Activated T-helper 1 cell treated with anti-CD3 and anti-CD28 coated beads, Interleukin-12 subunit alpha, Interleukin-12 subunit beta, Interleukin-2, Interleukin-4 antibody, amounts not matched to agents 30 ng/mL and 10 ng/mL and 1 ng/mL, durations not matched to agents 14 hours and 24 hours and 36 hours (primary cell): ENCODE results near the gene KLHL6. TPM values are rescaled to one million over a fixed set of nuclear protein-coding genes. Genes with fewer than 3 reads are reported as not detected.
"Not testable (repeated sequence)": the region's sequence is repeated elsewhere in the genome, so short reads cannot be mapped to it uniquely, and the experiment has no call there.

ENCODE experiments used
- DNase-seq: peaks from one replicate; pipeline ENCODE4 v3.0.0; 2021; ENCODE audit warnings: low spot score
- H3K27ac Mint-ChIP-seq: one replicate; pipeline ENCODE4 v1.8.0; 2021; ENCODE audit warnings: mild to moderate bottlenecking, mixed read lengths
- H3K27me3 Mint-ChIP-seq: one replicate; pipeline ENCODE4 v1.8.0; 2022; ENCODE audit warnings: mild to moderate bottlenecking, moderate library complexity, mixed read lengths; ENCODE audit not compliant: insufficient read depth
- H3K36me3 Mint-ChIP-seq: one replicate; pipeline ENCODE4 v1.8.0; 2021; ENCODE audit warnings: low read depth, mixed read lengths
- H3K4me1 Mint-ChIP-seq: one replicate; pipeline ENCODE4 v1.8.0; 2021; ENCODE audit warnings: low read depth, mixed read lengths
- H3K4me3 Mint-ChIP-seq: one replicate; pipeline ENCODE4 v1.8.0; 2021; ENCODE audit warnings: mild to moderate bottlenecking, moderate library complexity, mixed read lengths
- H3K9me3 Mint-ChIP-seq: one replicate; pipeline ENCODE4 v1.8.0; 2021; ENCODE audit warnings: mixed read lengths
- intact Hi-C: fragments of 100-400 bp; cut with micrococcal nuclease; formaldehyde crosslinking; loops from one replicate; pipeline ENCODE4 v1.15.1; 2024
- total RNA-seq: library from RNA; stranded (reverse); gene quantifications from 2 replicates; pipeline ENCODE4 v1.2.3, GENCODE V29; 2022

The KLHL6 gene
- total RNA-seq, 1 donor from 2014 or later, result 40.6 TPM

DNA sequence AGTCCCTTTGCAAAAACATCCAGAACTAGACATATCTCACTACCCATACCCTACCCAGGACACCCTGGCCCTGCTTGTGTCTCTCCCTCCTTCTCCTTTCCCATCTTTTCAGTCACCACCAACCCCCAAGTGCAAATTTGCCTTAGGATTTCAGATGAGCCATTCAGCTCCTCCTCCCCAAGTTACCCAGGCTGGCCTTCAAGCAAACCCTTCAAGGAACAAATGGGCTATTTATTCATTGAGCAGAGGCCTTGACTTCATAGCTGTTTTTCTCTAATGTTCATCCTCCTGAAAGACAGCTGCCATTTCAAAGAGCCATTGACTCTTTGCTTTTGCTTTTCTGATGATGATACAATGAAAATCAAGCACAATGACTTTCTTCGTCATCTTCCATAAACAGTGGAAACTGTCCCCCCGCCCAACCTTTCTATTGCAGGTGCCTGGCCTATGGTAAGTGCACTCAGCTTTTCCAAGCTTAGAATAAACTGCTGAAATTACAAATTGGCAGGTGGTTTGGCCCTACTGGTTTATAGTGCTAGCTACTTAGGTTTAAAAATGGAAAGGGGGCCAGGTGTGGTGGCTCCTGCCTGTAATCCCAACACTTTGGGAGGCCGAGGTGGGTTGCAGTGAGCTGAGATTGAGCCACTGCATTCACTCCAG, 26.1 kb upstream of the KLHL6 start:
- H3K4me1 Mint-ChIP-seq, result peaks cover 21% of the 10 kb centered on the region
- H3K27me3 Mint-ChIP-seq, result peaks cover 5% of the 10 kb centered on the region
- no peak overlapping the region for H3K27ac Mint-ChIP-seq
- DNase-seq, result no peak
- intact Hi-C loops, result no loop called here
- H3K9me3 Mint-ChIP-seq, result no peaks in the 10 kb centered on the region
- no peak overlapping the region for H3K4me3 Mint-ChIP-seq
- peaks cover 2% of the 10 kb centered on the region for H3K36me3 Mint-ChIP-seq

DNA sequence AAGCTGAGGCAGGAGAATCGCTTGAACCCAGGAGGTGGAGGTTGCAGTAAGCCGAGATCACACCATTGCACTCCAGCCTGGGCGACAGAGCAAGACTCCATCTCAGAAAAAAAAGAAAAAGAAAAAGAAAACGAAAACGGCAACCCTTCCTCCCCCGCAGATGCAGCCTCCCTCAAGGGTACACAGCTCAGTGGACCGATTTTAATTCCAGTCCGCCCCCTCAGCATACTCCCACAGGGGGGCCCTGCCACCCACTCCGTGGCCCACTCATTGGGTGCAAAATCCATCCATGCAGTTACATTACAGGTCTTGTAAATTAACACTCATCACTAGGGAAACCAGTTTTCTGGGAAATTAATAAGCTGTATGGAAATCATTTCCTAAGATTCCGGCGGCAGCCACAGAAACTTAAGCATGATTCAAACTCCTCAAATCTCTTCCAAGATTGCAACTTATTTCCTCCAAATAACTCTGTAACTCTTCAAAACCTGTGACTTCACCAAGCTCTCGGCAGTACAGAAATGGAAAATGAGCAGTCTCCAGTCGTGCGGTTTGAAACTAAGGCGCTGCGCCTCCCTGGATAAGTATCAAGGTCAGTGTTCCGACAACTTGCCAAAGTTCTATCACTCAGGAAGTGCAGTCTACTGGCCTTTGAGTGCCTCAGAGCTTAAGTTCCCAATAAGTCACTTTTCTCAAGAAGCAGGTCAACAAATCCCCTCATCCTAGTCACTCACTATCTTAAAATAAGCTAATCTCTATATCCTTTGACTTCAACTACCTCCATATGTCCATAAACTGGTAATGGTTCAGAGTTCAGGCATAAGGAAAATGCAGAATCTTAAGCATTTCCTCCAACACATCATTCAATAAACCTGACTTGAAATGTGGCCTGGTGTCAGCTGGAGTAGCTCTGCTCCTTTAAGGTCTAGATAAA, 24.7 kb upstream of the KLHL6 start:
- Mint-ChIP-seq H3K4me1 (peaks cover 11% of the 10 kb centered on the region), H3K4me3 (no peak overlapping the region), H3K27ac (no peak overlapping the region), H3K36me3 (no peaks in the 10 kb centered on the region), H3K9me3 (no peaks in the 10 kb centered on the region), H3K27me3 (peaks cover 5% of the 10 kb centered on the region)
- intact Hi-C loops, result no loop called here
- no peak for DNase-seq

DNA sequence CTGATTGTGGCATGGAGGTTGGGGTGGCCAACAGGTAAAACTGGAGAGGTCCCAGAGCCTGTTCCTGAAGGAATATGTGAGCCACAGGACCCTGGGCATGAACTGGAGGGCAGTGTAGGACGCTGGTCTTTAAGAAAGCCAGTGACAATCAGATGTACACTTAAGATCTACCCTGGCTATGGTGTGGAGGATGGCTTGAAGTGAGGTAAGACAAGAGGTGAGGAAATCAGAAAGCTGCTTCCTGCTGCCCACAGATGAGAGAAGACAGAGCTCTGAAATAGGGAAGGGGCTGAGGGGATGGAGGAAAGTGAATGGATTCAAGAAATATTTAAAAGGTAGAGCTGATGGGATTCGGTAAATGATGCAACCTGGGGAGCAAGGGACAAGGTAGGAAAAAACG, 22.7 kb upstream of the KLHL6 start:
- Mint-ChIP-seq H3K27me3 (peaks cover 5% of the 10 kb centered on the region), H3K4me1 (peaks cover 7% of the 10 kb centered on the region), H3K27ac (no peak overlapping the region), H3K36me3 (no peaks in the 10 kb centered on the region), H3K4me3 (no peak overlapping the region), H3K9me3 (no peaks in the 10 kb centered on the region)
- no peak for DNase-seq
- intact Hi-C loops, result no loop called here

DNA sequence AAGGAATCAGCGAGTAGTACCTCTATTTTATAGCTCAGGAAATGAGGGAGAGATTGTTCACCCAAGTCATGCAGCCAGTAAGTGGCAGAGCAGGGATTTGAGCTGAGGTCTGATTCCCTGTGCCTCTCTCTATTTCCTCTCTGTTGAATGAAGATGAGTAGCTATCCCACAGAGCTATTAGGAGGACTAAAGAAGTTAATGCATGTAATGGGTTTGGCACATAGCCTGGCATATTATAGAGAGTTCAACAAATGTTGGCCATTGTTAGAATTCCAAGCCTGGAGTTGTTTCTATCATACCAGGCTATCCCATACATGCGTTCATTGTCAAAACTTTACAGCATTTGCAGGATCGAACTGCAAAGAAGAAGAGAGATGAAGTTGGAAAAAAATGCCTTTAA, 21.8 kb upstream of the KLHL6 start:
- Mint-ChIP-seq H3K27me3 (peaks cover 5% of the 10 kb centered on the region), H3K36me3 (no peaks in the 10 kb centered on the region), H3K4me1 (peaks cover 7% of the 10 kb centered on the region), H3K9me3 (no peaks in the 10 kb centered on the region), H3K27ac (no peak overlapping the region), H3K4me3 (no peak overlapping the region)
- intact Hi-C loops, result no loop called here
- DNase-seq, result no peak

DNA sequence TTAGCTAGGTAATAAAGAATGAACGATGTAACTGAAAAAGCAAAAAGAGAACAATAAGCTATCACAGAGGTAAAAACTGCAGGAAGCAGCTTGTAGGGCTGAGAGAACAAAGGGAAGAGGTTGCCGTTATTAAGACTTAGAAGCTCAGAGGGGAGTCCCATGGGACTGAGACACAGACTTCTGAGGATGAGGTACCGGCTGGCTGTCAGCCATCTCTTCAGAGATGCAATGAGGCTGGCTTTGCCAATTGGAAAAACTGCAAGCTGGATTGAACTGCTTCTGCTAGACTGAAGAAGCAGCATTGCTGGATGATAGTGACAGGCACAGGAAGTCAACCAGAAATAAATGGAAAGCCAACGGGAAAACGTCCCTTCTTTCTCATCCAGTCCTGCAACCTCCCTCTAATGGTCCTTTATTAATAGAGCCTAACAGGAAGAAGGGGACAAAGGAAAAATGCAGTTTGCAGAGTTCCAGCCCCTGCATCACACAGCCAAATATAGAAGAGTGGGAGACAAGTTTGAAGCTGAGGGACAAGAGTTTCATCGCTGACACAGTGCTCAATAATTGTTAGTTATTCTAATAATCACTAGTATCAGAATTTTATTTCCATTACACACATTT, 21.1 kb upstream of the KLHL6 start:
- H3K4me1 Mint-ChIP-seq, result peaks cover 7% of the 10 kb centered on the region
- no peak overlapping the region for H3K4me3 Mint-ChIP-seq
- peaks cover 5% of the 10 kb centered on the region for H3K27me3 Mint-ChIP-seq
- H3K36me3 Mint-ChIP-seq, result no peaks in the 10 kb centered on the region
- intact Hi-C loops, result no loop called here
- no peaks in the 10 kb centered on the region for H3K9me3 Mint-ChIP-seq
- no peak for DNase-seq
- no peak overlapping the region for H3K27ac Mint-ChIP-seq

DNA sequence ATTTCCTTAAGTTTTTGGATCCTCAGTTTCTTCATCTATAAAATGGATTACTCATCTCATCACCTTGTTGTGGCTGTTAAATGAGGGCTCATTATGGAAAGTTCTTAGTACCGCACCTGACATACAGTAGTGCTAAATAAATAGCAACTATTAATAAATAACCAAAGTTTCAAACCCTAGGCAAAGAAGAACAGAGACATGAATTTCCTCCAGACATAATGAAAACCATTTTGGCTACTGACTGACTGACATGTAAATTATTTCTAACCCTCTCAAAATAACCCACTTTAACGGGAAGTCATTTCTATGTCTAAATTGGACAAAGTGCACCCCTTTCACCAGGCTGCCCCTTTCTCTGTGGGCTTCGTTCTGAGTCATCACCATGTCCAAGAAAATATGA, 17.4 kb upstream of the KLHL6 start:
- no peaks in the 10 kb centered on the region for H3K36me3 Mint-ChIP-seq
- H3K27me3 Mint-ChIP-seq, result peaks cover 3% of the 10 kb centered on the region
- H3K9me3 Mint-ChIP-seq, result no peaks in the 10 kb centered on the region
- intact Hi-C loops, result no loop called here
- no peak for DNase-seq
- no peak overlapping the region for H3K27ac Mint-ChIP-seq
- H3K4me3 Mint-ChIP-seq, result no peak overlapping the region
- peaks cover under 1% of the 10 kb centered on the region for H3K4me1 Mint-ChIP-seq

DNA sequence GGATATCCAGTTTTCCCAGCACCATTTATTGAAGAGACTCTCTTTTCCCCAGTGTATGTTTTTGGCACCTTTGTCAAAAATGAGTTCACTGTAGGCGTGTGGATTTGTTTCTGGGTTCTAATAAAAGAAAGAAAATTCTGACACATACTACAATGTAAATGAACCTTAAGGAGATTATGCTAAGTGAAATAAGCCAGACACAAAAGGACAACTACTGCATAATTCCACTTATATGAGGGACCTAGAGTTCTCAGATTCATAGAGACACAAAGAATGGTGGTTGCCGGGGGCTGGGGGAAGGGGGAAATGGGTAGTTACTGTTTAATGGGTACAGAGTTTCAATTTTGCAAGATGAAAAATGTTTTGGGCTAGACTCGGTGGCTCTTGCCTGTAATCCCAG, 14.7 kb upstream of the KLHL6 start:
- DNase-seq, H3K27ac Mint-ChIP-seq, H3K27me3 Mint-ChIP-seq, H3K36me3 Mint-ChIP-seq, H3K4me3 Mint-ChIP-seq, H3K9me3 Mint-ChIP-seq, H3K4me1 Mint-ChIP-seq, intact Hi-C loops: not testable (repeated sequence)

DNA sequence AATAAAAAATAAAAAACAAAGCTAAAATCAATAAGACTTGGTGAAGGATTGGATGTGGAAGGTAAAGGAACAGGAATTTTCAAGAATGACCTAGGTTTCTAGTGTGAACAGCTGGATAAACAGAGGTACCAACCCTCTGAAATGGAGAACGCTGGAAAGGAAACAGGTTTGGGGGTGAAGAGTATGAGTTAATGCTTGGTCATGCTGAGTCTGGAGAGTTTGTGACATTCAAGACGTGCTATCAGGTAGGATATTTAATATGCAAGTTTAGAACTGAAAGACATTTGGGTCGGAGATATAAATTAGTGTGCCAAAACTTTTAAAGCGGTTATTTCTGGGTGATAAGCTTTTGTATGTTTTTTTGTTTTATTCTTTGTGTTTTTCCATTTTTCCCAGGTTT, 11.4 kb upstream of the KLHL6 start:
- H3K36me3 Mint-ChIP-seq, result no peaks in the 10 kb centered on the region

DNA sequence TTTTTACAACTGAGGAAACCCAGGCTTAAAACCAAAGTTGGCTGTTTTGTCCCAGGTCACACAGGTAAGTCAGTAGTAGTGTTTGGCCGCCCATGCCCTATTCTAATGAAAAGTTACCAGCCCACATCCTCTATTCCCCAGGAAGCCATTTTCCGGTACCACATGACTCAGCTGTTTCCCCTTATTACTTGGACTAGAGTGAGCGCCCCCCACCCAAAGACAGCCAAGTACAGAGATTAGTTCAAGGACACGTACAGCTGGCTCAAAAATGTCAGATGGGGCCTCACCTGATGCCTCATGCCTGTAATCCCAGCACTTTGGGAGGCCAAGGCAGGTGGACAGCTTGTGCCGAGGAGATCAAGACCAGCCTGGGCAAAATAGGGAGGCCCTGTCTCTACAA, 8.5 kb upstream of the KLHL6 start:
- H3K27ac Mint-ChIP-seq, result no peak overlapping the region
- intact Hi-C loops, result no loop called here
- H3K27me3 Mint-ChIP-seq, result no peaks in the 10 kb centered on the region
- no peaks in the 10 kb centered on the region for H3K36me3 Mint-ChIP-seq
- H3K4me1 Mint-ChIP-seq, result peaks cover 10% of the 10 kb centered on the region
- H3K4me3 Mint-ChIP-seq, result no peak overlapping the region
- no peaks in the 10 kb centered on the region for H3K9me3 Mint-ChIP-seq
- no peak for DNase-seq

More for the DNA sequence above, 11.4 kb upstream of the KLHL6 start:
- DNase-seq, result no peak
- no peak overlapping the region for H3K4me3 Mint-ChIP-seq
- intact Hi-C loops, result no loop called here
- peaks cover 10% of the 10 kb centered on the region for H3K4me1 Mint-ChIP-seq
- no peak overlapping the region for H3K27ac Mint-ChIP-seq
- no peaks in the 10 kb centered on the region for H3K9me3 Mint-ChIP-seq
- H3K27me3 Mint-ChIP-seq, result peaks cover 1% of the 10 kb centered on the region

DNA sequence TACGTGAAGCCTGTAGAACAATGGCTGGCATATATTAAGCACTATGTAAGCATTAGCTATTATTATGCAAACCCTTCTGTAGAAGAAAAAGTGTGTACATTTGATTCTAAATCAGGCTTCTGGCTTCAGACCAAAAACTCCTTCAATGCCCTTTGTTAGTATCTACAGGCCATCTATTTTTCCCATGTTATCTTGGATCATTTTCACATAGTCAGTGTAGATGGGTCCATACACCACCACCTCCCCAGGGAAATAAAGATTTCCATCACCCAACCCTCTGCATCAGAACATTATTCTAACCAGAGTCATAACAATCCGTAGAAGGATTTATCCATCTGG, 8.0 kb upstream of the KLHL6 start:
- H3K9me3 Mint-ChIP-seq, result no peaks in the 10 kb centered on the region
- no peaks in the 10 kb centered on the region for H3K27me3 Mint-ChIP-seq
- H3K27ac Mint-ChIP-seq, result no peak overlapping the region
- H3K4me1 Mint-ChIP-seq, result peaks cover 10% of the 10 kb centered on the region
- intact Hi-C loops, result no loop called here
- no peaks in the 10 kb centered on the region for H3K36me3 Mint-ChIP-seq
- H3K4me3 Mint-ChIP-seq, result no peak overlapping the region
- DNase-seq, result no peak

DNA sequence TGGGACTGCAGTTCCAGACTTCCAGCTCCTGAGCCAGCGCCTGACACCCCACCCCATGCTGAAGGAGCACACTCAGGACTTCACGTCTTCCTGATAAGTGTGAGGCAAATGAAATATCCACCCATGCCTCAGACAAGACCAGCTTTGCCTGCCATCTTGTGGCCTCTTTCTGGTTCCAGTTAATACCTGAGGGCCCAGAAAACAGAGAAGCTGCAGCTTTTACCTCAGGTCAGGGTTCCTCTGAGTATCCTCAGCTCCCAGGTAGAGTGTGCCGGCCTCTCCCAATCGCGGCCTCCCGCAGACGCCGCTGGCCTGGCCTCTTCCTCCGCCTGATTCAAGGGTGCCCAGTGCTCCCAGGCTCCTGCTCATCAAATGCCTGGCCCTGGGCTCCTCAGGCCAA, 5.1 kb upstream of the KLHL6 start:
- Mint-ChIP-seq H3K9me3 (no peaks in the 10 kb centered on the region), H3K27me3 (no peaks in the 10 kb centered on the region), H3K36me3 (no peaks in the 10 kb centered on the region), H3K4me1 (peaks cover 31% of the 10 kb centered on the region), H3K27ac (no peak overlapping the region), H3K4me3 (no peak overlapping the region)
- DNase-seq, result no peak
- intact Hi-C loops, result loop anchor here (1.0 kb wide), 1 partner anchor 91 kb away; no protein-coding TSS in a partner anchor

DNA sequence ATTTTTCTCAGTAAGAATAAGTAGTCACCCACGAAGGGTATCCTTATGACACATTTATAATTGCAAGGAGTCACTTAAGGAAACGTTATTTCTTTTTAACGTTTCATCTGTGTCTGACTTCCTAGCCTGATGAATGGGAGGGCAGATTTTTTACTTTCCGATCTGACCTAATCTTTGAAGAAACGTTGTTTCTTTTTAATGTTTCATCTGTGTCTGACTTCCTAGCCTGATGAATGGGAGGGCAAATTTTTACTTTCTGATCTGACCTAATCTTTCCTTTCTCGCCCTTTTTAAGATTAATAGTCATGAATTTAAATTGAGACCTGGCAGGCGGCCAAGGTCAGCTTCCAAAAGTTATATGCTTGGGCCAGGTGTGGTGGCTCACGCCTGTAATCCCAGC, 3.0 kb upstream of the KLHL6 start:
- H3K4me1 Mint-ChIP-seq, result peaks cover 41% of the 10 kb centered on the region
- peaks cover 8% of the 10 kb centered on the region for H3K36me3 Mint-ChIP-seq
- H3K27me3 Mint-ChIP-seq, result no peaks in the 10 kb centered on the region
- no peak overlapping the region for H3K4me3 Mint-ChIP-seq
- DNase-seq, result no peak
- H3K9me3 Mint-ChIP-seq, result no peaks in the 10 kb centered on the region
- intact Hi-C loops, result no loop called here
- peak overlapping the region; percentile 63 for H3K27ac Mint-ChIP-seq

DNA sequence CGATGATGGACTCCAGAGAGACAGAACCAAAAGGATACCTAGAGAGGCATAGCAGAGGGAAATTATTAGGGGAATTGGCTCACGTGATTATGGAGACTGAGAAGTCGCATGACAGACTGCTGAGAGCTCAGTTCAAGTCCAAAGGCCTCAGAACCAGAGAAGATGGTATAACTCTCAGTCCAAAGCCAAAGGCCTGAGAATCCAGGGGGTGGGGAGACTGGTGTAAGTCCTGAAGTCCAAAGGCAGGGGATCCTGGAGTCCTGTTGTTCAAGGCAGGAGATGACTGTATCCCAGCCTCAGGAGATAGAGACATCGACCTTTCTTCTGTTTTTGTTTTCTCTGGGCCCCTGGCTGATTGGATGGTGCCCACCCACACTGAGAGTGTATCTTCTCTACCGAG, 1.2 kb upstream of the KLHL6 start:
- Mint-ChIP-seq H3K9me3 (no peaks in the 10 kb centered on the region), H3K4me1 (peaks cover 49% of the 10 kb centered on the region), H3K4me3 (no peak overlapping the region), H3K27me3 (no peaks in the 10 kb centered on the region), H3K27ac (peak overlapping the region; percentile 100), H3K36me3 (peaks cover 8% of the 10 kb centered on the region)
- DNase-seq, result no peak
- intact Hi-C loops, result no loop called here
